HG03196 (cell line): ENCODE measurements around the gene METTL17.
"Not testable (repeated sequence)": the region's sequence is repeated elsewhere in the genome, so short reads cannot be mapped to it uniquely, and the experiment has no call there.

Source experiments
- ATAC-seq: cut with Tn5 transposase; IDR thresholded peaks from one replicate; pipeline ENCODE4 v1.9.1; 2021; ENCODE audit not compliant: unreplicated experiment

METTL17 gene, protein sequence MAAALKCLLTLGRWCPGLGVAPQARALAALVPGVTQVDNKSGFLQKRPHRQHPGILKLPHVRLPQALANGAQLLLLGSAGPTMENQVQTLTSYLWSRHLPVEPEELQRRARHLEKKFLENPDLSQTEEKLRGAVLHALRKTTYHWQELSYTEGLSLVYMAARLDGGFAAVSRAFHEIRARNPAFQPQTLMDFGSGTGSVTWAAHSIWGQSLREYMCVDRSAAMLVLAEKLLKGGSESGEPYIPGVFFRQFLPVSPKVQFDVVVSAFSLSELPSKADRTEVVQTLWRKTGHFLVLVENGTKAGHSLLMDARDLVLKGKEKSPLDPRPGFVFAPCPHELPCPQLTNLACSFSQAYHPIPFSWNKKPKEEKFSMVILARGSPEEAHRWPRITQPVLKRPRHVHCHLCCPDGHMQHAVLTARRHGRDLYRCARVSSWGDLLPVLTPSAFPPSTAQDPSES

DNA sequence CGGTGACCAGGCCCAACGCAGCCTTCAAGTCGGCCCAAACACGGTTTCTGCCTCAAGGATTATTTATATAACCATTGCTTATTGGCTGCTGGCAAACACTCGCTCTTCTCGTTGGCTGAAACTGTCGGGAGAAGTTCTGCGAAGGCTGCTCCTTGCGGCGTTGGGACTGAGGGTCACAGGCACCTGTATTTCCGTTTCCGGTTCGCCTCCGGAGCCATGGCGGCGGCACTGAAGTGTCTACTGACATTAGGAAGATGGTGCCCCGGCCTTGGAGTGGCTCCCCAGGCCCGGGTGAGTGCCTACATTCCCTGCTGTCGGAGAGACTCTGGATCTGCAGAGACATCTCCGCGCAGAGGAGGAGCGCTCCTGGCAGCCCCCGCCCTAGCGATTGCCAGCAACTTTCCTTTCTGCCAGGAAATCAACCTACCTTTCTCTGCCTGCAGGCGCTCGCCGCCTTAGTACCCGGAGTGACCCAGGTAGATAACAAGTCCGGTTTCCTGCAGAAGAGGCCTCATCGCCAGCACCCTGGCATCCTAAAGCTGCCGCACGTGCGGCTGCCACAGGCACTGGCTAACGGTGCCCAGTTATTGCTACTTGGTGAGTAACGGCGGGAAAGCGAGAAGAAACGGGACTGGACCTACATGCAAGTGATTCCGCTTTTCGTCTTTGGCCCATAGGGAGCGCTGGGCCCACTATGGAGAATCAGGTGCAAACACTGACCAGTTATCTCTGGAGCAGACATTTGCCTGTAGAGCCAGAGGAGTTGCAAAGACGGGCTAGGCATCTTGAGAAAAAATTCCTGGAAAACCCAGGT is at the start of gene METTL17:
TSS of gene METTL17 (plus strand) at position 194 of the 814 bp plus-strand sequence. CDS start at position 217, 23 bp downstream.
- ATAC-seq: peak; percentile 92

DNA sequence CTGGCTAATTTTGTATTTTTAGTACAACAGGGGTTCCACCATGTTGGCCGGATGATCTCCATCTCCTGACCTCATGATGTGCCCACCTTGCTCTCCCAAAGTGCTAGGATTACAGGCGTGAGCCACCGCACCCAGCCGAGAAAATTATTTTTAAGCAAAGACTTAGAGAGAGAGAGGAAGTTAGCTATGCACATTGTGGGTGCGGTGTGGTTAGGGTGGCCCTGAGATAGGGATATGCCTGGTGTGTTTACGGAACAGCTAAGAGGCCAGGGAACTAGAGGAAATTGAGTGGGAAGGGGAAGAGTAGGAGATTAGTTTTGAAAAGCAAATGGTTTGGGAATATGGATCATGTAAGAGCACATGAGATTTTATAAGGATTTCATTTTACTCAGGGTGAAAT is 44.6 kb upstream of the METTL17 start:
- ATAC-seq: not testable (repeated sequence)

DNA sequence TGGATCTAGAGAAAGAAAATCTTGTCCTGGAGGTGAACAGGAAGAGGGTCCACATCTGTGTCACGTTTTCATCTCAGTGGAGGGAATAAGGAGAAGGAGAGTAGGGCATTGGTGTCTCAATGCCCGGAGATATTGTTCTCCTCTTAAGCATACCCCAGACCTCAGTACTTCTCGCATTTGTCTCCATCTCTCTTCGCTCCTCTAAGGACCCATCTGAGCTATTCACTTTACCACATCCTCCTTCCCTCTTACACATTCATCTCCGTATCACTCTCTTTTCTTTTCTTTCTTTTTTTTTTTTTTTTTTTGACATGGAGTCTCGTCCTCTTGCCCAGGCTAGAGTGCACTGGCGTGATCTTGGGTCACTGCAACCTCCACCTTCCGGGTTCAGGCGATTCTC is 43.1 kb upstream of the METTL17 start:
- not testable (repeated sequence) for ATAC-seq

DNA sequence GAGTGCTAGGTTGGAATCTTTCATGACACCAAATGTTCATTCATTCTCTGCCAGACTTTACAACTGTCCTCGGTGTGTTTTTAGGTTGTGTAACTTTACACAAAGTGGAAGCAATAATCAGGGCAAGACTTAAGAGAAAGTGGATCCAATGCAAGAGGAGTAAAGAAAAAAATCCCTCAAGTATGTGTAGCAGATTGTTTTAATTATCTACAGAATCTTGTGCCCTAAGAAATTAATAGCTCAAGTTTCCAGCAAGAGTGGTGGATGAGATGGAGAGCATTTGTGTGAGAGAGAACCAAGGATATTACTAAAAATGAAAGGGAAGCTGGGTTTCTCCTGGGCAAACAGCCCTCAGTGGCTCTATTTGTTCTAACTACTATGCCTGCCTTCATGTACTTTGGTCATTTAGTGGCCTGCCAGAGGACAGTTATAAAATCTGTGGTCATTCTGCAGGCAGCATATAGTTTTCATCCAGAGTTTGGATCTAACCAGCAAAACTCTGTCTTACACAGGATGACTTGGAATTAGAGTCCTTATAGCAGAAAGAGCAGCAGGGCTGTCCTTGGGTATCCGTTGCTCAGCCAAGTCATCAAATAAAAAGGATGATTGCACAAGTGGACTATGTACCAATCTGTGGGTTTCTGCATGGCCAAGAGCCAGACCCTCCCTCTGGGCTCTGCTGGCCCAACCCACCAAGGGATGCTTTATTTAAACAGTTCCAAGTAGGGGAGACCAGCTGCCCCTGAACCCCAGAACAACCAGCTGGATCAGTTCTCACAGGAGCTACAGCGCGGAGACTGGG is 34.8 kb upstream of the METTL17 start, which contains the start of gene RNASE2:
TSS of gene RNASE2 (plus strand) at position 752 of the 802 bp plus-strand sequence. CDS start 285 bp downstream, outside the sequence.
- not testable (repeated sequence) for ATAC-seq

DNA sequence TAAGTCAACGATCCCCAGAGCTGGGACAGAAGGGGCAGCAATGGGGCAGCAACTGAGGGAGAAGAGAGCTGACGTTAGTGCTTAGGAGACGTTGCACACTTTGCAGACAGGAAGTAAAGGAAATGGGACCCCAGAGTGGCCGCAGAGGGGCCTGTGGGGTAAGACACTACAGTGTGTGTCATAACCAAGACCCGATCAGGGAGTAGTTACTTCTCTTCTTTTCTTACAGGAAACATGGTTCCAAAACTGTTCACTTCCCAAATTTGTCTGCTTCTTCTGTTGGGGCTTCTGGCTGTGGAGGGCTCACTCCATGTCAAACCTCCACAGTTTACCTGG is 34.3 kb upstream of the METTL17 start:
- not testable (repeated sequence) for ATAC-seq

DNA sequence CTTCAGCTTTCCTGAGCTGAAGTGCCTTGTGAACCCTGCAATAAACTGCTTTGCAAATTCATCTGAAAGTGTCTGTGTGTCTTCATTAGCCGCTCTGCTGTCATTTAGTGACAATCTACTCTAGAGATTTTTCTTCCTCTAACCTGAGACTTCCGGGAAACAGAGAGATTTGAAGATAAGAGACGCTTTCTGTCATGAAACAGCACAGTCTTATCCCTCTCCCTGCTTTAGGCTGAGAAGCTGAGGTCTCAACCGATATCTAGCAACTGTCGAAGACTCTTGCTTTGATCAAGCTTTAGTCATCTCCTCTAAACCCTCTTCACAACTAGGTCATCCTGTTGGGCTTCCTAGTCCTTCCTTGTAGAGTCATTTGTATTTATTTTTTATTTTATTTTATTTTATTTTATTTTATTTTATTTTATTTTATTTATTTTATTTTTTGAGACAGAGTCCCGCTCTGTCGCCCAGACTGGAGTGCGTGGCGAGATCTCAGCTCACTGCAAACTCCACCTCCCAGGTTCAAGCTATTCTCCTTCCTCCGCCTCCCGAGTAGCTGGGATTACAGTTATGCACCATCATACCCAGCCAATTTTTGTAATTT is 33.3 kb upstream of the METTL17 start:
- ATAC-seq: no peak

DNA sequence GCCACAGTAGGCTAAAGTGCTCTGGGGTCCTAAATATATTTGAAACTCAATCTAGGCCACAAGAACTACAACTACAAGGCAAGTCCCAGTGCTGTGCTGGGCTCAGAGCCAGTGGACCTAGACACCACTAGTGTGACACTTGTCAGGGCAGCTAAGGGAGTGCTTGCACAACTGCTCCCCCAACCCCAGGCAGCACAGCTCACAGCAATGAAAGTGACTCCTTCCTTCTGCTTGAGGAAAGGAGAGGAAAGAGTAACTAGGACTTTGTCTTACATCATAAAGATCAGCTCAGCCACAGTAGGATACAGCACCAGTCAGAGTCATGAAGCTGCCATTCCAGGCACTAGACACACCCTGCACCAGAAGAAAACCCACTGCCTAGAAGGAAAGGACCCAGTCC is 30.8 kb upstream of the METTL17 start:
- ATAC-seq: not testable (repeated sequence)

DNA sequence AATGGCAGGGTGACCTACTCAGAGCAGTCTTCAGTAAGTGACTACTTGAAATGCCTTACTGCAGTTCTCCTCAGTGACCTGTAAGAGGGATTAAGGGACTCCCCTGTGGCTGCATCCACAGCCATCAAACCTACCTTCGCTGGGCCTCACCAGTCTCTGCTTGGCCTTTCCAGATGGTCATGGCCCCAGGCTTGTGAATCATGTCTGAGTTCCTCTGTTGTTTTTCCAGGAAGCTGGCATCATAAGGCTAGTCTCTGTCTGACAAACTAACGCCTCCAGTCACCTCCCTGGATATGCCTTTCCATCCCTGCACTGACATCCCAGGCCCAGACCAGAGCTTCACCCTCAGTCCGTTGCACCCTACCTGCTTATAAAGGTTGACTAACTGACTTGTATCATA is 20.4 kb upstream of the METTL17 start:
- ATAC-seq: no peak

DNA sequence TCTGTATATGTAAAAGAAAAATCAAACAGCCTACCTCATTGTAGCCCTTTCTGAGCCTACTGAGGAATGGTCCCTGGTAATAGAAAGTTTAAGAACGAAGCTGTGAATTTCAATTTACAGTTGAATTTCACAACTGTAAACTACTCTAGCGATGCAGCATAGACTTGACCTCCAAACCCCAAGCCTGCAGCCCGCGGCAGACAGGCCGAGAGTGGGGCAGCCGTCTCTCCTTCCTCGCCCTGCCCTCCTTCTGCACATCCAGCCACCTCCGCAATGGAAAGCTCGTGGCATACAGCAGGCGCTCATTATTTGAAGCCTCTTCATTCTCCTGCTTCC is 19.2 kb upstream of the METTL17 start:
- no peak for ATAC-seq

DNA sequence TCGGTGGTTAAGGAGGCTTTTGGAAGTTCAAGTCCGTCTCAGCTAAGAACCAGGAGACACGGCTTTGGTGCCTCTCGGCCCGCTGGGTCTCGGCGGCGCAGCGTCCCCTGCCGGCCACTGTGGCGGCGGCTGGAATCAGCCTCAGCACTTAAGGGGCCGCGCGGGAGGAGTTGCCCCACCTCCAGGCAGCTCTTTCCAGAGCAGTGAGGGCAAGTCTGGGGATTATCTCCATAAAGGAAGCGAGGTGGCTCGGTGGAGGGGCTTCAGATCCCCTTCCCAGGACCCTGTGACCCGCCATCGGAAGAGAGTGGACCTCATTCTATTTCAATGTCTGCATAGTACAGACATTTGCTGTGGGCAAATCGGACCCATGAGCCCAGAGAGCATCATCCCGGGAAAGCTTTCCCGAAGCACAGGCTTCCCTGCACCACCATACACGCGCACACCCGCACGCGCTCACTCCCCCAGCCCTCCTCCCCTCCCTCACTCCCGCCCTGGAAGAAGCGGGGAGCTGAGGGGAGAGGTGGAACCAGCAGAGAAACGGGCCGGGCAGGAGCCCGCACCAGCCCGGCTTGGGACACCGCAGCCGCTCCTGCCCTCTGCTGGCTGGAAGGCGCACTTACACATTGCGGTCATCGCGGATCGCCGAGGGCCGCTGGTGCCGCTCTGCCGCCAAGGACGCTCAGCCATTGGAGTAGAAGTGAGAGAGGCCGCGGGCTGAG is 18.6 kb upstream of the METTL17 start:
- ATAC-seq: peak; percentile 91

DNA sequence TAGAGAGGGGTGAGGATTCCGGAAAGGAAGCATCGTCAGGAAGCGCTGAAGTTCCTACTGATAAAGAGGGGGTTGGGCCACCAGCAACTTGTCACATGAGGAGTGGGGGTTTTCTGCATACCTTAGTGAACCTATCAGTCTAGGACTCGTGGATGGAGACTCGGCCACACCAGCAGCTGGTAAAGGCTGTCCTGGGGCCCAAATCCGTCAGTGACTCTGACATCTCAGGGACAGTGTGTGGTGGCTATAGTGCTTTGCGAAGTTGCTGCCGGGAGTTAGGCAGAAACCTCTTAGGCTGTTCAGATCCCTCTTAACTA is 18.1 kb upstream of the METTL17 start:
- no peak for ATAC-seq

DNA sequence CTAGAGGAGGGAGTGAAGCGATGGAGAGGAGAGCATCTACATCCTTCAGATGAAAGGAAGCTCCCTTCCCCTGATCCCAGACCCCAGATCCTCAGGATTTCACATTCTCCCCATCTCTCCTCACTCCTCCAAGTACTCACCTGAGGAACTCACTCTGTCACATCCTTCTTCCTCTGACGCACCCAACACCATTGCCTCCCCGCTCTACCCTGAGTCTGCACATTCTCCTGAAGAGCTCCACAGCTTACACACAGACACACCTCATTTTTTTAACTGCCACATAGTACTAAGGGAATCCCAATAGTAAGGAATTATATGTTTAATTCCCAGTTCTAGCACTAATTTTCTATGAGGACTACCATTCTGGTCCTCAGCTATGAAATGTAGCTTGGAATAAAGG is 16.3 kb upstream of the METTL17 start:
- ATAC-seq: no peak

DNA sequence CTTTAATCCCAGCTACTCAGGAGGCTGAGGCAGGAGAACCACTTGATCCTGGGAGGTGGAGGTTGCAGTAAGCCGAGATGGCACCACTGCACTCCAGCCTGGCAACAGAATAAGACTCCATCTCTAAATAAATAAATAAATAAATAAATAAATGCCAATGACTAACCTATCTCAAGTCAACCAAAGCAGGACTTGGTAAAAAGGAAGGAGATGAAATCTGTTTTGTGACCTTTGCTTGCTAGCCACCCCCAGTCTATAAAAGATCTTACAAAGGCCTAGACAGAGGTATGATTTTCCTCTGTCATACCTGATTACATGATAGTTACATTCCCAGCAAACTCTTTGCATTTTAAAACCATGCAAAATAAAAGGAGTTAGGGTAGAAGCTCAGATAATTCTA is 13.5 kb upstream of the METTL17 start:
- ATAC-seq: no peak

DNA sequence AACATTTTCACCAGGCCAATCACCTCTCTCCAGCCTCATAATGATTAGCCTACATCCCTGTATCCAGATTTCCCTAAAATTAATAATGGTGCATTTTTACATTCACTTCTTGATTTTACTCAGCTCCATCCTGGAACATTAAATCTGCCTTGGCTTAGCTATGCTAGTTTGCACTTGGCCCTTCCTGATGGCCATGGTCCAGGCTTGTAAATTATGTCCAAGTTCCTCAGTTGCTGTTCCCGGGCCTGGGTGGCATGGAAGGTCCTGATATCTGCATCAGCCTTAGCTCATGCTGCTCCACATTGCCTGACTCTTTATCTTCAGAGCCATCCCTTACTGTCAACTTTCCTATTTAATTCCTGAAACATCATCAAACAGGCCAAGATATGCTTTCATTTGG is 11.1 kb upstream of the METTL17 start:
- ATAC-seq: no peak

DNA sequence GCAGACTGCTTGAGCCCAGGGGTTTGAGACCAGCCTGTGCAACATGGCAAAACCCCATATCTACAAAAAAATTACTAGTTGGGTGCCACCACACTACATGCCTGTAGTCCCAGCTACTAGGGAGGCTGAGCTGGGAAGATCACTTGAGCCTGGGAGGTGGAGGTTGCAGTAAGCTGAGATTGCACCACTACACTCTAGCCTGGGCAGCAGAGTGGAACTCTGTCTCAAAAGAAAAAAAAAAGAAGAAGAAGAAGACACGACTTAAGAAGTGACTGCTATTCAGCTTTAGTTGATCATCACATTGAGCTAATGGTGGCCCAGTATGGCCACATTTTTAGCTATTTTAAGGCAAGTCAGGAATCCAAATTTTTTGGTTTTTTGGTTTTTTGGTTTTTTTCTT is 8.9 kb upstream of the METTL17 start:
- no peak for ATAC-seq

DNA sequence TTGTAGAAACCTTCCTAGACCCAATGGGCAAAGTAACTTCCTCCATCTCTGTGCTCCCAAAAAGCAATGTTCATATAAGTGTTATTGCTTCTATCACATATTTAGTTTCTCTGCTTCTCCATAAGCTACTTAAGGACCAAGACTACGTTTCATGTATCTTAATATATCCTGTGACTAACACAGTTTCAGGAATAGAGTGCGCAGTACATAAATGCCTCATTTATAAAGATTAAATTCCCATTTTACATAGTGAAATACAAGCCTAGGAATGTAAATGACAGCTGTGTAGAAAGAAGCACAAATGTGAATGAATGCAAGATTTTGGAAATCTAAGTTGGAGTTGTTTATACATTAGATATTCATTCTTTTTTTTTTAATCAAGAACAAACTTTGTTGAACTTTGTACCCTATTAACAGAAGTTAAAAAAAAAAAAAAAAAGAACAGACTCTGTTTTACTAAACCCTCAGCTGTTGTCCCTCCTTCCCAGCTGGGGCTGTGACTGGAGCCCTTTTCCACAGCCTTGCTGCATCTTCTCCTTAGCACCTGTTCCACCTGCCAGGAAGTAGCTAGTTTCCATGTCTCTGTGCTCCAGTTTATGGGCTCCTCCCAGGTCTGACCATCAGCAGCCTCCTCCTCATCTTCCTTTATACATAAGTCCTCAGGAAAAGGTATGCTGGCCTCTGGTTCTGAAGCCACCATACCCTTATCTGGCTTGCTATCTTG is 7.0 kb upstream of the METTL17 start:
- ATAC-seq: no peak

DNA sequence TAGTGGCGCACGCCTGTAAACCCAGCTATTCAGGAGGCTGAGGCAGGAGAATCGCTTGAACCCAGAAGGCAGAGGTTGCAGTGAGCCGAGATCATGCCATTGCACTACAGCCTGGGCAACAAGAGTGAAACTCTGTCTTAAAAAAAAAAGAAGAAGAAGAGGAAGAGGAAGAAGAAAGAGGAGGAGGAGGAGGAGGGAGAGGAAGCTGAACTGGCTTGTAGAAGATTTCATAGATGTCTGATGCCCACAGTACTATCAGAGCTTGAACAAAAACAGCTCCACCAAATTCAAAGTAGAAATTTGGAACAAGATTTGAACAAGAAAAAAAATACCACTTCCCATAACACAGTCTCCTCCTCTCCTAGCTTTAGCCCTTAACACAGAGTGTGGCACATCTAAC is 4.1 kb upstream of the METTL17 start:
- not testable (repeated sequence) for ATAC-seq

DNA sequence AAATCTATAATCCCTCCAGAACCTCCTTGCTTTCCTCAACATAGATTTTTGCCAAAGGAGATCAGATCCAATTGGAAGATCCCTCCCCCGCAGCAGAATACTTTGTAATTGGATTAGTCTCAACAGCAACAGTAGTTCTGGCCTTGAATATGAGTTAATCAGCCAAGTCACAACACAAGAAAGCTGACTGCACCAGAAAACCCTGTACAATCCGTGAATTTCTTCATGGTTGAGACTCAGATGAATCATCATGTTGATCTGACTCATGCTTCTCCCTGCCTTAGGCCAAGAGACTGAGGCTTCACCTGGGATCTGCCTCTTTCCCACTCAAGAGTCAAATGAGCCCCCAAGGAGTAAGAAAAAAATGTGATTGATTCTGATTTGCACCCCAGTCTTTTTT is 3.0 kb upstream of the METTL17 start:
- no peak for ATAC-seq

DNA sequence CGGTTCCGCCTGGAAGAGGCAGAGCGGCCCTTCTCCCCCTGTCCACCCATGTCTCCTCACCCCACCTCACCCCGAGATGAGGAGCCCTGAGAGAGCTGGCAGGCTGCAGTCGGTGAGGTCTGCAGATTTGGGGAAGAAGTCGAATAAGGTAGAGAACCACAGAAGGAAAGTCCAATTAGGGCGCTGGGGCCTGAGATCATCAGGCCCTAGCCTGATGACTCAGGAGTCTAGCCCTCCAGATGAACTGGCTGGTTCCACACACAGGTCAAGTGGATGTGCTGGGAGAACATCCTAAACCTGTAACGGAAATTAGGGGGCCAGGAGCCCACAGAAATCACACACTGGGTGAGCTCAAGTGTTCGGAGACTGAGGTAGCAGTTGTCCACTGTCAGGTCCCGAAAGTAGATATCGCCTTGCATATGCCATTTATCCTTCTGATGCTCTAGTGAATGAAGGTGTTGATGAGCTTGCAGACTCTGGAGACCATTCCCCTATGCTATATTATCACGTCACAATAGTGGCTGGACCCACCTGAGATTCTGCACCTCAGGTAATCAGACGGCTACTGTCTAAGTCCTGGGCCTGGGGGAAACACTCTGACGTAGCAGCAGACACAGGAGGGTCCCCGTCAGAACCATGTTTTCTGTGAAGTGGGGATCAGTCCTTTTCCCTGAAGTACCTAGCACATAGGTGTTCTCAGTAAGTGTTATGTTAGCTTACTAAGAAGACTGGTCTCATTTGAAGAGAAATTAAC is 886 bp upstream of the METTL17 start:
- ATAC-seq: no peak
